GM18519 (cell line): ENCODE data around the gene PDXK.
"Not testable (repeated sequence)": the region's sequence is repeated elsewhere in the genome, so short reads cannot be mapped to it uniquely, and the experiment has no call there.

Experiments used
- ATAC-seq: cut with Tn5 transposase; IDR thresholded peaks from one replicate; pipeline ENCODE4 v1.9.1; 2021; ENCODE audit warnings: mild to moderate bottlenecking, moderate library complexity; ENCODE audit not compliant: unreplicated experiment, low FRiP score

PDXK gene

GRCh38 chr21:43718872-43719747, at the start of gene PDXK:
Gene PDXK, plus strand, starts transcription at chr21:43719129. Its CDS starts 166 bp downstream, at chr21:43719295.
- ATAC-seq, result peak; percentile 40

GRCh38 chr21:43669828-43670605, 48.9 kb upstream of the PDXK start:
- no peak for ATAC-seq

- ATAC-seq, result no peak
Measured at GRCh38 chr21:43675871-43676270, 43.1 kb upstream of the PDXK start.

GRCh38 chr21:43676391-43676790, 42.5 kb upstream of the PDXK start:
- no peak for ATAC-seq

GRCh38 chr21:43679951-43680350, 39.0 kb upstream of the PDXK start:
- no peak for ATAC-seq

- ATAC-seq, result not testable (repeated sequence)
Measured at GRCh38 chr21:43680421-43680820, 38.5 kb upstream of the PDXK start.

- ATAC-seq, result no peak
Measured at GRCh38 chr21:43681650-43682049, 37.3 kb upstream of the PDXK start.

- ATAC-seq, result no peak
Measured at GRCh38 chr21:43684424-43684823, 34.5 kb upstream of the PDXK start.

GRCh38 chr21:43686811-43687565, 31.9 kb upstream of the PDXK start:
- no peak for ATAC-seq

- no peak for ATAC-seq
Measured at GRCh38 chr21:43687566-43688399, 31.1 kb upstream of the PDXK start.

- ATAC-seq, result no peak
Measured at GRCh38 chr21:43688906-43689305, 30.0 kb upstream of the PDXK start.

- ATAC-seq, result no peak
Measured at GRCh38 chr21:43689556-43690337, 29.2 kb upstream of the PDXK start.

- ATAC-seq, result no peak
Measured at GRCh38 chr21:43690346-43690745, 28.6 kb upstream of the PDXK start.

- ATAC-seq, result no peak
Measured at GRCh38 chr21:43691086-43691795, 27.7 kb upstream of the PDXK start.

- no peak for ATAC-seq
Measured at GRCh38 chr21:43691801-43692200, 27.1 kb upstream of the PDXK start.

GRCh38 chr21:43692949-43693348, 26.0 kb upstream of the PDXK start:
- ATAC-seq, result no peak

- no peak for ATAC-seq
Measured at GRCh38 chr21:43693981-43694380, 24.9 kb upstream of the PDXK start.

- no peak for ATAC-seq
Measured at GRCh38 chr21:43694437-43695079, 24.4 kb upstream of the PDXK start.
